ENCODE data around the gene MAN2A2.

DNA sequence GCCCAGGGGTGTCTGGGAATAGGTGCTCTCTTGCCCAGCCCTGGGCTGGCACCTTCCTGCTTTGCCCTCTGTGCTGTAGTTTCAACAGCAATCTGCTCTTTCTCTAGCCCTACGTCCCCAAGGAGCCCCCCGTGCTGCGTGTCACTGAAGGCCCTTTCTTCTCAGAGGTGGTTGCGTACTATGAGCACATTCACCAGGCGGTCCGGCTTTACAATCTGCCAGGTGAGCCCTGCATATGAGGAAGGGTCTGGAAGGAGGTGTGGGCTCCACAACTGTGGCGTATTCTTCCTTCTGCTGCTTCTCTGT, 9.6 kb downstream of the MAN2A2 start:
- TF ChIP-seq, protein P1, sequence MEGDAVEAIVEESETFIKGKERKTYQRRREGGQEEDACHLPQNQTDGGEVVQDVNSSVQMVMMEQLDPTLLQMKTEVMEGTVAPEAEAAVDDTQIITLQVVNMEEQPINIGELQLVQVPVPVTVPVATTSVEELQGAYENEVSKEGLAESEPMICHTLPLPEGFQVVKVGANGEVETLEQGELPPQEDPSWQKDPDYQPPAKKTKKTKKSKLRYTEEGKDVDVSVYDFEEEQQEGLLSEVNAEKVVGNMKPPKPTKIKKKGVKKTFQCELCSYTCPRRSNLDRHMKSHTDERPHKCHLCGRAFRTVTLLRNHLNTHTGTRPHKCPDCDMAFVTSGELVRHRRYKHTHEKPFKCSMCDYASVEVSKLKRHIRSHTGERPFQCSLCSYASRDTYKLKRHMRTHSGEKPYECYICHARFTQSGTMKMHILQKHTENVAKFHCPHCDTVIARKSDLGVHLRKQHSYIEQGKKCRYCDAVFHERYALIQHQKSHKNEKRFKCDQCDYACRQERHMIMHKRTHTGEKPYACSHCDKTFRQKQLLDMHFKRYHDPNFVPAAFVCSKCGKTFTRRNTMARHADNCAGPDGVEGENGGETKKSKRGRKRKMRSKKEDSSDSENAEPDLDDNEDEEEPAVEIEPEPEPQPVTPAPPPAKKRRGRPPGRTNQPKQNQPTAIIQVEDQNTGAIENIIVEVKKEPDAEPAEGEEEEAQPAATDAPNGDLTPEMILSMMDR (IDR thresholded peaks at IDR 0.05; ENCODE audit: poor library complexity), result no peak
- TF ChIP-seq EZH2 (IDR thresholded peaks at IDR 0.05; ENCODE audit: borderline replicate concordance), result no peak

Data from hepatocyte (in vitro differentiated cells).